MM.1S (cell line): ENCODE data around the gene MUC4.

ENCODE experiments used
- DNase-seq: peaks from one replicate; pipeline ENCODE4 v3.0.0-alpha.2; 2015
- H2AFZ ChIP-seq: fragments of 300-600 bp; sonication (generic); 2 replicates; pipeline ENCODE4 v1.6.0; 2016; ENCODE audit warnings: antibody characterized with exemption, low read length
- H3F3A ChIP-seq: fragments of 300-600 bp; sonication (generic); 2 replicates; pipeline ENCODE4 v1.6.1; 2016; ENCODE audit warnings: mild to moderate bottlenecking, antibody characterized with exemption, low read length, moderate library complexity, mixed read lengths; ENCODE audit not compliant: insufficient read depth
- H3K27ac ChIP-seq: fragments of 300-600 bp; sonication (generic); 2 replicates; pipeline ENCODE4 v1.5.1; 2016; ENCODE audit warnings: mild to moderate bottlenecking, low read length
- H3K27me3 ChIP-seq: fragments of 300-600 bp; sonication (generic); replicated peaks from 2 replicates; pipeline ENCODE4 v1.6.0; 2016; ENCODE audit warnings: low read length; ENCODE audit not compliant: insufficient read depth
- H3K36me3 ChIP-seq: fragments of 300-600 bp; sonication (generic); replicated peaks from 2 replicates; pipeline ENCODE4 v1.6.1; 2016; ENCODE audit warnings: mild to moderate bottlenecking, low read length, mixed read lengths; ENCODE audit not compliant: insufficient read depth
- H3K4me1 ChIP-seq: fragments of 300-600 bp; sonication (generic); 2 replicates; pipeline ENCODE4 v1.6.1; 2016; ENCODE audit warnings: low read length, mixed read lengths
- H3K4me2 ChIP-seq: fragments of 300-600 bp; sonication (generic); 2 replicates; pipeline ENCODE4 v1.6.0; 2016; ENCODE audit warnings: low read depth, low read length
- H3K4me3 ChIP-seq: fragments of 300-600 bp; sonication (generic); 2 replicates; pipeline ENCODE4 v1.5.1; 2016; ENCODE audit warnings: low read length, mixed read lengths
- H3K79me2 ChIP-seq: fragments of 300-600 bp; sonication (generic); 2 replicates; pipeline ENCODE4 v1.6.1; 2016; ENCODE audit warnings: mixed run types, low read length, mixed read lengths
- H3K9ac ChIP-seq: fragments of 300-600 bp; sonication (generic); 2 replicates; pipeline ENCODE4 v1.6.1; 2016; ENCODE audit warnings: low read length, mixed read lengths
- H3K9me2 ChIP-seq: fragments of 300-600 bp; sonication (generic); replicated peaks from 2 replicates; pipeline ENCODE4 v1.6.1; 2016; ENCODE audit warnings: mild to moderate bottlenecking, low read length, mixed read lengths; ENCODE audit not compliant: insufficient read depth
- H3K9me3 ChIP-seq: fragments of 300-600 bp; sonication (generic); replicated peaks from 2 replicates; pipeline ENCODE4 v1.6.1; 2016; ENCODE audit warnings: mild to moderate bottlenecking, low read length, mixed read lengths; ENCODE audit not compliant: insufficient read depth
- H4K20me1 ChIP-seq: fragments of 300-600 bp; sonication (generic); 2 replicates; pipeline ENCODE4 v1.6.1; 2016; ENCODE audit warnings: mild to moderate bottlenecking, low read length, moderate library complexity, mixed read lengths; ENCODE audit not compliant: insufficient read depth
- EZH2 ChIP-seq: fragments of 300-600 bp; sonication (generic); optimal IDR thresholded peaks from 2 replicates; pipeline ENCODE3; 2017; ENCODE audit warnings: low read depth, mild to moderate bottlenecking, antibody characterized with exemption, low read length, mixed read lengths
- EZH2phosphoT487 ChIP-seq: fragments of 300-600 bp; sonication (generic); IDR thresholded peaks from 2 replicates; pipeline ENCODE4 v1.6.1; 2018; ENCODE audit warnings: antibody characterized with exemption, low read length
- TF ChIP-seq, protein P1 (sequence below): fragments of 300-600 bp; sonication (generic); IDR thresholded peaks from 2 replicates; pipeline ENCODE4 v1.5.1; 2016; ENCODE audit warnings: antibody characterized with exemption, low read length, mixed read lengths

The MUC4 gene

DNA sequence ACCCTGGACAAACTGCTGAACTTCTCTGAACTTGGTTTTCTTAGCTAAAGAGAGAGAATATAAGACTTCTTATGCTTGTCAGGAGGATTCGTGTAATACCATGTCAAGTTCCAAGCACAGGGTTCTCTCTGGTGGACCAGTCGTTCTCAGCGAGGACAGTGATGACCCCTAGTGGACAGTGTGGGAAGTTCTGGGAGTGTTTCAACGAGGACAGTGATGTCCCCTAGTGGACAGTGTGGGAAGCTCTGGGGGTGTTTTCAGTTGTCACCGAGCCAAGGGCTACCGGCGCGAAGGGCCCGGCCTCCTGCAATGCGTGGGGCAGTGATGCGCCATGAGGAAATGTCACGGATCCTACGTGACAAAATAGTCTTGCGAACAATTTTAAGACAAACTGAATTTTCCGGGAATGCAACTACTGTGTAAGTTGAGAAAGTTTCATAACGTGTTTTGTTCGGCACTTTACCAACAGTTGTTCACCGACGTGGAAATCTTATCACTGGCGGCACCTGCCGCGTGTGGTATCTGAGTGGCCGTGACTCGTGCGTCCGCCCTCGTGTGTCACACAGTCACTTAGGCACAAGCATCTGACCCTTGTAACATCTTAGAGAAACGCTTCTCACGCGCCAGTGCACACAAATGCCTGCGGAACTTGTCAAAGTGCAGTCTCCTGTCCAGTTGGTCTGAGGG, 39.3 kb upstream of the MUC4 start:
- Histone ChIP-seq H3F3A (no peaks in the 10 kb centered on the region), H4K20me1 (no peaks in the 10 kb centered on the region), H3K4me1 (no peaks in the 10 kb centered on the region), H3K9me2 (no peaks in the 10 kb centered on the region), H3K4me3 (peak overlapping the region; percentile 13; the same call in 1 of the 2 replicates), H3K9ac (no peak overlapping the region), H3K9me3 (no peaks in the 10 kb centered on the region), H3K79me2 (no peaks in the 10 kb centered on the region), H3K4me2 (peak overlapping the region; percentile 71), H3K27ac (no peak overlapping the region), H3K36me3 (no peaks in the 10 kb centered on the region), H2AFZ (peak overlapping the region; percentile 44), H3K27me3 (0 out of 2 replicates have a peak, but pooled peaks cover 2% of the 10 kb centered on the region)
- TF ChIP-seq, protein P1, sequence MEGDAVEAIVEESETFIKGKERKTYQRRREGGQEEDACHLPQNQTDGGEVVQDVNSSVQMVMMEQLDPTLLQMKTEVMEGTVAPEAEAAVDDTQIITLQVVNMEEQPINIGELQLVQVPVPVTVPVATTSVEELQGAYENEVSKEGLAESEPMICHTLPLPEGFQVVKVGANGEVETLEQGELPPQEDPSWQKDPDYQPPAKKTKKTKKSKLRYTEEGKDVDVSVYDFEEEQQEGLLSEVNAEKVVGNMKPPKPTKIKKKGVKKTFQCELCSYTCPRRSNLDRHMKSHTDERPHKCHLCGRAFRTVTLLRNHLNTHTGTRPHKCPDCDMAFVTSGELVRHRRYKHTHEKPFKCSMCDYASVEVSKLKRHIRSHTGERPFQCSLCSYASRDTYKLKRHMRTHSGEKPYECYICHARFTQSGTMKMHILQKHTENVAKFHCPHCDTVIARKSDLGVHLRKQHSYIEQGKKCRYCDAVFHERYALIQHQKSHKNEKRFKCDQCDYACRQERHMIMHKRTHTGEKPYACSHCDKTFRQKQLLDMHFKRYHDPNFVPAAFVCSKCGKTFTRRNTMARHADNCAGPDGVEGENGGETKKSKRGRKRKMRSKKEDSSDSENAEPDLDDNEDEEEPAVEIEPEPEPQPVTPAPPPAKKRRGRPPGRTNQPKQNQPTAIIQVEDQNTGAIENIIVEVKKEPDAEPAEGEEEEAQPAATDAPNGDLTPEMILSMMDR: peak; percentile 100
- TF ChIP-seq EZH2phosphoT487: no peak
- peak; percentile 94 for DNase-seq

- Histone ChIP-seq H3K27me3 (peaks cover 17% of the 10 kb centered on the region), H3K9ac (no peak overlapping the region), H3F3A (no peaks in the 10 kb centered on the region), H2AFZ (no peak overlapping the region), H3K36me3 (no peaks in the 10 kb centered on the region), H3K4me2 (no peak overlapping the region), H3K9me3 (no peaks in the 10 kb centered on the region), H3K4me3 (no peak overlapping the region), H3K9me2 (no peaks in the 10 kb centered on the region), H4K20me1 (no peaks in the 10 kb centered on the region), H3K4me1 (no peaks in the 10 kb centered on the region), H3K27ac (no peak overlapping the region), H3K79me2 (no peaks in the 10 kb centered on the region)
- DNase-seq: no peak
- TF ChIP-seq EZH2: no peak
- TF ChIP-seq, protein P1: no peak
- TF ChIP-seq EZH2phosphoT487: no peak
Observed at GRCh38 chr3:195849322-195850074, 37.8 kb upstream of the MUC4 start.

GRCh38 chr3:195847055-195847950, 35.6 kb upstream of the MUC4 start:
- no peaks in the 10 kb centered on the region for H3F3A ChIP-seq
- DNase-seq: no peak
- no peaks in the 10 kb centered on the region for H3K36me3 ChIP-seq
- TF ChIP-seq, protein P1: no peak
- TF ChIP-seq EZH2 (no peak), EZH2phosphoT487 (no peak)
- peaks cover 25% of the 10 kb centered on the region for H3K27me3 ChIP-seq
- H3K9me3 ChIP-seq: no peaks in the 10 kb centered on the region
- no peak overlapping the region for H3K4me2 ChIP-seq
- no peak overlapping the region for H2AFZ ChIP-seq
- no peaks in the 10 kb centered on the region for H3K79me2 ChIP-seq
- H4K20me1 ChIP-seq: no peaks in the 10 kb centered on the region
- H3K9me2 ChIP-seq: no peaks in the 10 kb centered on the region
- H3K27ac ChIP-seq: no peak overlapping the region
- H3K9ac ChIP-seq: no peak overlapping the region
- no peak overlapping the region for H3K4me3 ChIP-seq
- no peaks in the 10 kb centered on the region for H3K4me1 ChIP-seq
